ENCODE results near the gene THUMPD1. TPM values are rescaled to one million over a fixed set of nuclear protein-coding genes. Genes with fewer than 3 reads are reported as not detected.

The THUMPD1 gene
- total RNA-seq, 4 donors from 2014 or later, result 36.9 to 65.1 (median 55.2) TPM

DNA sequence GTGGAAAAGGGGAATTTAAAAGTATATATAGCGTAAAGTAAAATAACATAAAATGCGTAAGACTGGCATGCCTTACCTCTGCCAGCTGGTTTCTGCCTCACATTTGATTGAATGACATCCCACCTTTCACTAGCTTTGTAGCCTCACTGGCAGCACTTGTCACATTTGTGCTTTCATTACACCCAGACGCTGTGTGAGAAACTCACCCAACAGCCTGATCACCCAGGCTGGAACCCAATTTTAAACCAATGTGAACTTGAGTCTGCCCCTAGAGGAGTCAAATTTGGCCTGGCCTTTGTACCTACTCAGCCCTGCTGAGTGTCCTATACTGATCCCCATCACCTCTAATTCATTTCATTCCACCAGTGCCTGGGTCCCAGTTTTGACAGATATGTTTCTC is 4.8 kb upstream of the THUMPD1 start:
- TF ChIP-seq, protein P1, sequence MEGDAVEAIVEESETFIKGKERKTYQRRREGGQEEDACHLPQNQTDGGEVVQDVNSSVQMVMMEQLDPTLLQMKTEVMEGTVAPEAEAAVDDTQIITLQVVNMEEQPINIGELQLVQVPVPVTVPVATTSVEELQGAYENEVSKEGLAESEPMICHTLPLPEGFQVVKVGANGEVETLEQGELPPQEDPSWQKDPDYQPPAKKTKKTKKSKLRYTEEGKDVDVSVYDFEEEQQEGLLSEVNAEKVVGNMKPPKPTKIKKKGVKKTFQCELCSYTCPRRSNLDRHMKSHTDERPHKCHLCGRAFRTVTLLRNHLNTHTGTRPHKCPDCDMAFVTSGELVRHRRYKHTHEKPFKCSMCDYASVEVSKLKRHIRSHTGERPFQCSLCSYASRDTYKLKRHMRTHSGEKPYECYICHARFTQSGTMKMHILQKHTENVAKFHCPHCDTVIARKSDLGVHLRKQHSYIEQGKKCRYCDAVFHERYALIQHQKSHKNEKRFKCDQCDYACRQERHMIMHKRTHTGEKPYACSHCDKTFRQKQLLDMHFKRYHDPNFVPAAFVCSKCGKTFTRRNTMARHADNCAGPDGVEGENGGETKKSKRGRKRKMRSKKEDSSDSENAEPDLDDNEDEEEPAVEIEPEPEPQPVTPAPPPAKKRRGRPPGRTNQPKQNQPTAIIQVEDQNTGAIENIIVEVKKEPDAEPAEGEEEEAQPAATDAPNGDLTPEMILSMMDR (IDR thresholded peaks at IDR 0.05; ENCODE audit: low read depth), result no peak

DNA sequence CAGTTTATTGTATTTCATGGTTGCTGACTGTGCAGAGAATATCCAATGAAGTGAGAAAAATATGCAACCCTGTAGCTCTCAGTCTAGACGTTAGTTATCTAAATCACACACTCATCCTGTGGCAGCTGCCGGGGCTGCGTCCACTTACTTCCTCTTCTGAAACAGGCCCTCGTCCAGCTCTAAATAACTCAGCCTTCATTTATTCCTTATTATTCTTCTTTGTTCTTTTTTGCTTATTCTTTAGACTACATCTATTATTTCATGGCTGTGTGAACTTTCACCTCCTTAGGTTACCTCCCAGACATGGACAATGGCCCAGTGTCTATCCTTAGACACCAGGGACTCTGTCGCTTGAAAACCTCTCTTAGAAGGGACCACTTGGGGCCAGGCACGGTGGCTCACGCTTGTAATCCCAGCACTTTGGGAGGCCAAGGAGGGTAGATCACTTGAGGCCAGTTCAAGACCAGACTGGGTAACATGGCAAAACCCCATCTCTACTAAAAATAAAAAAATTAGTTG is 3.4 kb upstream of the THUMPD1 start:
- TF ChIP-seq, protein P1 (IDR thresholded peaks at IDR 0.05; ENCODE audit: low read depth), result no peak

- TF ChIP-seq, protein P1 (IDR thresholded peaks at IDR 0.05; ENCODE audit: low read depth), result no peak
These were observed 2.0 kb upstream of the THUMPD1 start for GRCh38 chr16:20743591-20743990.

- TF ChIP-seq, protein P1 (IDR thresholded peaks at IDR 0.05; ENCODE audit: low read depth), result no peak
These were observed 607 bp downstream of the THUMPD1 start for GRCh38 chr16:20740901-20741521.

DNA sequence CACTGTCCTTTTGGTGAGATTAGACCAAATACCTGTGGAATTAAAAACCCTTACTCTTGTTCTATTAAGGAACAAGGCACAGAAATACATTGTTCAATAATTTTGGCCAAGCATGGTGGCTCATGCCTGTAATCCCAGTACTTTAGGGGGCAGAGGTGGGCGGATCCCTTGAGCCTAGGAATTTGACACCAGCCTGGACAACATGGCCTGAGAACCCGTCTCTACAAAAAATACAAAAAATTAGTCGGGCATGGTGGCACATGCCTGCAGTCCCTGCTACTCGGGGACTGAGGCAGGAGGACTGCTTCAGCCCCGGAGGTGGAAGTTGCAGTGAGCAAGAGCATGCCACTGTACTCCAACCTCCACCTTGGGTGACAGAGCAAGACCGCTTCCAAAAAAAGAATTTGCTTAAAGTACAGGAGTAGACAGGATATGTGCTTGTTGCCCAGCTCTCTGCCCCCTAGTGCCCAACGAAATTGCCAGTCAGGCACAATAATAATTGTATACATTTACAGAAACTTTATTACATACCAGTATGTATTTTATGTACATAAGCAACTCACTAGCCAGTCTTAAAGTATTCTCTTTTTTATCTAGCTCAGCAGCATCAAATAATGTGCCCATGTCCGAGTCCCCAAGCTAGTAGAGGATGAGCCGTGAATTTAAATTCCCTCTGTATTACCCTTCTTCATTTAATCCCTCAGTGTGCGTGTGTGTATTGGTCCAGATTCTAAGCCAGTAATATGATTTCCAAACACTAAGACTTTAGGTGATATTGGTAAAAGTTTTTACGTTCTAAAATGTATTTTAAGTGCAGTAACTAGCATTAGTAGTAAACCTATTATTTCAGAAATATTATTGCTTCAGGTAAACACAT is 1.4 kb downstream of the THUMPD1 start:
- TF ChIP-seq, protein P1 (IDR thresholded peaks at IDR 0.05; ENCODE audit: low read depth), result no peak

DNA sequence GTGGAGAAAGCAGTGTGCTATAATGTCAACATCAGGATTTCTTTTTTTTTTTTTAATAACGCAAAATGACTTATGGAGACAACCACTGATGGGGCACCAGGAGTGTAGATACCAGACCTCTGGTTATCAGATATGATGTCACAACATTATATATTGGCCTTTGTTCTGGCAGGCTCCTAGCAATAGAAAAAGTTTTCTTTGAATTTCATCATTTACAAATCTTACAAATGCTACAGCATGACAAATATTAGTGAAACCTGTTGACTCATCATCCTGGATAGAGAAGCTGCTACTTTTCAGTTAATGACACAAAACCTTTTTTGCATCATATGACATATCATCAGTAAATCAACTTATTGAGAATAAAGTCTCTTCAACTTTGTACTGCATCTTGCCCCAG is 6.1 kb downstream of the THUMPD1 start:
- TF ChIP-seq, protein P1 (IDR thresholded peaks at IDR 0.05; ENCODE audit: low read depth), result no peak

- TF ChIP-seq, protein P1 (IDR thresholded peaks at IDR 0.05; ENCODE audit: low read depth), result no peak
These were observed 6.8 kb downstream of the THUMPD1 start for GRCh38 chr16:20734782-20735181.
